AG04449 (cell line): ENCODE measurements around the gene WRAP73.
"Not testable (repeated sequence)": the region's sequence is repeated elsewhere in the genome, so short reads cannot be mapped to it uniquely, and the experiment has no call there.

Experiments
- CTCF ChIA-PET: fragments of 350-600 bp; formaldehyde crosslinking; extraction: SDS; loops from one replicate; lab custom pipeline; 2021; ENCODE audit warnings: antibody characterized with exemption; lab: Yijun Ruan, JAX
- POLR2A ChIA-PET: fragments of 400-600, 350-600 bp; formaldehyde crosslinking; extraction: SDS; loops from one replicate; lab custom pipeline; 2020; ENCODE audit warnings: antibody characterized with exemption, inconsistent platforms; lab: Yijun Ruan, JAX
- DNase-seq: peaks from one replicate; pipeline ENCODE4 v3.0.0-alpha.2; 2010; ENCODE audit warnings: low read depth, low spot score
- H3K4me3 ChIP-seq: 2 replicates; pipeline ENCODE4 v1.5.1; 2011; ENCODE audit warnings: low read depth, mild to moderate bottlenecking, control low read depth, low read length
- CTCF ChIP-seq: IDR thresholded peaks from one replicate; pipeline ENCODE4 v1.5.1; 2011; ENCODE audit warnings: mild to moderate bottlenecking, moderate library complexity, low read length, control low read depth, inconsistent platforms; ENCODE audit not compliant: insufficient read depth; ENCODE audit errors: missing control alignments

Gene WRAP73

GRCh38 chr1:3584915-3585314 lies 65.0 kb downstream of the WRAP73 start:
- no peak overlapping the region for H3K4me3 ChIP-seq
- ChIA-PET CTCF (interaction anchor here (1.6 to 1.7 kb wide), 2 partner anchors 23 to 35 kb away, joined by 5 to 10 read pairs; no protein-coding TSS in a partner anchor), POLR2A (no interaction called here)
- DNase-seq: no peak
- TF ChIP-seq CTCF: no peak

- CTCF ChIA-PET: interaction anchor here (1.6 to 1.7 kb wide), 2 partner anchors 25 to 36 kb away, joined by 5 to 10 read pairs; no protein-coding TSS in a partner anchor
- POLR2A ChIA-PET, DNase-seq: not testable (repeated sequence)
These were observed 66.2 kb downstream of the WRAP73 start for GRCh38 chr1:3583751-3584150.

GRCh38 chr1:3581296-3582036 lies 68.4 kb downstream of the WRAP73 start:
- TF ChIP-seq CTCF: no peak
- POLR2A ChIA-PET: no interaction called here
- no peak for DNase-seq
- CTCF ChIA-PET: interaction anchor here (1.5 kb wide), 1 partner anchor 34 kb away, joined by 6 read pairs; no protein-coding TSS in a partner anchor
- no peak overlapping the region for H3K4me3 ChIP-seq

More at GRCh38 chr1:3583751-3584150, 66.2 kb downstream of the WRAP73 start:
- not testable (repeated sequence) for H3K4me3 ChIP-seq
